ENCODE results near the gene KRT79. TPM values are rescaled to one million over a fixed set of nuclear protein-coding genes. Genes with fewer than 3 reads are reported as not detected.

The KRT79 gene
- total RNA-seq, 4 donors from 2014 or later, result not detected

GRCh38 chr12:52821826-52822660, 12.1 kb downstream of the KRT79 start:
- H3K36me3 ChIP-seq, result no peaks in the 10 kb centered on the region
- intact Hi-C loops (cut with DNase I), result no loop called here
- H3K4me1 ChIP-seq, result peaks cover 0 to 8% (median 4%) of the 10 kb centered on the region in 4 donors
- H3K4me3 ChIP-seq, result no peak overlapping the region
- no peaks in the 10 kb centered on the region for H3K9me3 ChIP-seq
- no peak for DNase-seq (ENCODE audit: extremely low spot score)
- 74% methylated on average over 7 of the region's 10 CpGs for WGBS
- H3K27me3 ChIP-seq, result peaks cover 0 to 23% (median 0%) of the 10 kb centered on the region in 4 donors
- no peak overlapping the region for H3K27ac ChIP-seq (replicated peaks in 1 of 4)
- TF ChIP-seq CTCF (IDR thresholded peaks at IDR 0.05) (no peak), POLR2AphosphoS5 (IDR thresholded peaks at IDR 0.05) (no peak), EP300 (IDR thresholded peaks at IDR 0.05) (no peak), POLR2A (IDR thresholded peaks at IDR 0.05; ENCODE audit: low read depth) (no peak)

- no peak for DNase-seq (ENCODE audit: extremely low spot score)
- TF ChIP-seq POLR2A (IDR thresholded peaks at IDR 0.05; ENCODE audit: low read depth), result no peak
- no peak for TF ChIP-seq EP300 (IDR thresholded peaks at IDR 0.05)
- TF ChIP-seq POLR2AphosphoS5 (IDR thresholded peaks at IDR 0.05), result no peak
- no peak for TF ChIP-seq CTCF (IDR thresholded peaks at IDR 0.05)
- H3K27me3 ChIP-seq, result peaks cover 0 to 24% (median 0%) of the 10 kb centered on the region in 4 donors
- no peaks in the 10 kb centered on the region for H3K36me3 ChIP-seq
- no peaks in the 10 kb centered on the region for H3K9me3 ChIP-seq
- intact Hi-C loops (cut with DNase I), result no loop called here
- H3K4me3 ChIP-seq, result no peak overlapping the region
- WGBS, result 70% methylated on average over 4 of the region's 4 CpGs
- H3K27ac ChIP-seq (replicated peaks in 1 of 4), result no peak overlapping the region
- H3K4me1 ChIP-seq, result peaks cover 0 to 8% (median 4%) of the 10 kb centered on the region in 4 donors
Observed at GRCh38 chr12:52821071-52821730, 12.9 kb downstream of the KRT79 start.

GRCh38 chr12:52820521-52820920, 13.6 kb downstream of the KRT79 start:
- Histone ChIP-seq H3K4me1 (peaks cover 0 to 8% (median 4%) of the 10 kb centered on the region in 4 donors), H3K27ac (replicated peaks in 1 of 4) (no peak overlapping the region), H3K27me3 (peaks cover 0 to 24% (median 0%) of the 10 kb centered on the region in 4 donors), H3K4me3 (no peak overlapping the region), H3K36me3 (no peaks in the 10 kb centered on the region), H3K9me3 (no peaks in the 10 kb centered on the region)
- TF ChIP-seq POLR2A (IDR thresholded peaks at IDR 0.05; ENCODE audit: low read depth) (no peak), CTCF (IDR thresholded peaks at IDR 0.05) (no peak), POLR2AphosphoS5 (IDR thresholded peaks at IDR 0.05) (no peak), EP300 (IDR thresholded peaks at IDR 0.05) (no peak)
- DNase-seq (ENCODE audit: extremely low spot score), result no peak
- intact Hi-C loops (cut with DNase I), result no loop called here
- WGBS, result 91% methylated on average over 6 of the region's 6 CpGs

- H3K4me3 ChIP-seq, result no peak overlapping the region
- H3K27me3 ChIP-seq, result peaks cover 0 to 24% (median 0%) of the 10 kb centered on the region in 4 donors
- H3K9me3 ChIP-seq, result no peaks in the 10 kb centered on the region
- H3K4me1 ChIP-seq, result peaks cover 0 to 11% (median 4%) of the 10 kb centered on the region in 4 donors
- no peak for DNase-seq (ENCODE audit: extremely low spot score)
- no peaks in the 10 kb centered on the region for H3K36me3 ChIP-seq
- intact Hi-C loops (cut with DNase I), result no loop called here
- no peak for TF ChIP-seq CTCF (IDR thresholded peaks at IDR 0.05)
- TF ChIP-seq POLR2A (IDR thresholded peaks at IDR 0.05; ENCODE audit: low read depth), result no peak
- TF ChIP-seq POLR2AphosphoS5 (IDR thresholded peaks at IDR 0.05), result no peak
- no peak for TF ChIP-seq EP300 (IDR thresholded peaks at IDR 0.05)
- WGBS, result 83% methylated on average over 7 of the region's 7 CpGs
- no peak overlapping the region for H3K27ac ChIP-seq (replicated peaks in 1 of 4)
Observed at GRCh38 chr12:52819731-52820510, 14.2 kb downstream of the KRT79 start.
